A549 (cell line): ENCODE measurements around the gene IGBP1.

Source experiments
- CTCF ChIP-seq: fragments of >200 bp; sonication (Bioruptor Twin); formaldehyde crosslinking; IDR thresholded peaks from 3 replicates; pipeline ENCODE4 v1.5.1; 2016
- USF2 ChIP-seq: fragments of 450-650 bp; IDR thresholded peaks from 2 replicates; pipeline ENCODE4 v1.6.1; 2014; ENCODE audit warnings: antibody characterized with exemption

DNA sequence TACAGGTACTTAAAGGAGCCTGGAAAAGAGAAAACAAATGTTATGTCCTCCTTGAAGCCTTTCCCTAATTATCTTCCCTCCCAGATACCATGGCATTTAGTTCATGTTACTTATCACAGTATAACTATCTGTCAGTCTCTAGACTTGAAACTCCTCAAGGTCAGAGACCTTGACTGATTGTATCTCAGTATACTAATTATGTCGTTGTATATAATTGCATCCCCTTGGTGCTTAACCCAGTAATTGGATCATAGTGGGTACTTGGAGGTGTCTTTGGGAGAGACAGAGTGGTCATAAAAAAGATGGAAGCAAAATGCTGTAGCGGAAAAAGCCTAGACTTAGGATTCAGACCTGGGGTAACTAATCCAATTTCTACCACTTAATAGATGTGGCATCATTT lies 8.1 kb downstream of the IGBP1 start:
- TF ChIP-seq CTCF (no peak), USF2 (no peak)
